Stomach (tissue), 9 donors: Measurements from ENCODE around the gene KLHL3. TPM values are rescaled to one million over a fixed set of nuclear protein-coding genes. Genes with fewer than 3 reads are reported as not detected.

Experiments
- DNase-seq, 2 donors: peaks; one replicate each; pipeline versions ENCODE4 v3.0.0 to v3.0.0-alpha.2; 2013 to 2019
- H3K27ac ChIP-seq, 5 donors: fragments of 200-600 bp in 4 of 5; sonication (generic) in 4 of 5; one replicate each; pipeline ENCODE4 v1.5.1; 2013 to 2019; ENCODE audit warnings: mild to moderate bottlenecking in 1 of 5, moderate library complexity in 1 of 5
- H3K27me3 ChIP-seq, 3 donors: fragments of 200-600 bp; sonication (generic); one replicate each; pipeline ENCODE4 v1.5.1; 2017 to 2019; ENCODE audit warnings: mixed run types in 1 of 3
- H3K36me3 ChIP-seq, 4 donors: fragments of 200-600 bp; sonication (generic); 1 replicate in 3 of 4; 2 replicates in 1 of 4; pipeline ENCODE4 v1.5.1; 2016 to 2019
- H3K4me1 ChIP-seq, 4 donors: fragments of 200-600 bp; sonication (generic); one replicate each; pipeline ENCODE4 v1.5.1; 2016 to 2019
- H3K4me3 ChIP-seq, 4 donors: fragments of 200-600 bp; sonication (generic) in 3 of 4; one replicate each; pipeline ENCODE4 v1.5.1; 2016 to 2019; ENCODE audit warnings: mild to moderate bottlenecking in 1 of 4
- H3K9me3 ChIP-seq, 4 donors: fragments of 200-600 bp; sonication (generic); one replicate each; pipeline ENCODE4 v1.5.1; 2016 to 2019
- EP300 ChIP-seq: sonication (generic); formaldehyde crosslinking; IDR thresholded peaks from one replicate; pipeline ENCODE4 v1.6.1; 2017; ENCODE audit warnings: antibody characterized with exemption
- POLR2A ChIP-seq, 4 donors: fragments of 450-650 bp; IDR thresholded peaks; one replicate each; pipeline ENCODE4 v1.6.1; 2016; ENCODE audit warnings: antibody characterized with exemption in 4 of 4, control low read depth in 2 of 4, mild to moderate bottlenecking in 1 of 4, moderate library complexity in 1 of 4
- POLR2AphosphoS5 ChIP-seq, 3 donors: sonication (generic); formaldehyde crosslinking; IDR thresholded peaks; one replicate each; pipeline ENCODE4 v1.6.1; 2016; ENCODE audit warnings: antibody characterized with exemption in 3 of 3
- WGBS, 5 donors: extraction: QIAGEN DNeasy Blood & Tissue Kit in 3 of 5; methylation state at CpG; one replicate each; pipeline versions ENCODE4 v1.1.5 to v1.1.7; 2013 to 2018; 5-methylcytosine and 5-hydroxymethylcytosine counted together
- intact Hi-C: fragments of 100-400 bp; cut with DNase I; formaldehyde crosslinking; loops from one replicate; pipeline ENCODE4 v1.15.1; 2023; ENCODE audit warnings: low total_unique reads
- polyA plus RNA-seq, 3 donors: library from polyadenylated mRNA; stranded (reverse); fragments of 200-250 nt; gene quantifications; one replicate each; pipeline ENCODE4 v1.2.3, GENCODE V29; 2013
- total RNA-seq, 5 donors: library from RNA; depleted of rRNA; stranded (reverse); fragments of >200 nt; gene quantifications; one replicate each; pipeline versions ENCODE4 v1.1.0 to v1.2.3, GENCODE V29; 2014 to 2016
- TF ChIP-seq, protein P1 (sequence below), 7 experiments: fragments of 450-650 bp in 4 of 7; fragments of 200-600 bp in 3 of 7; sonication (generic) in 3 of 7; IDR thresholded peaks; one replicate each; pipeline ENCODE4 v1.5.1; 2016 to 2019; ENCODE audit warnings: antibody characterized with exemption in 7 of 7, control low read depth in 2 of 7, mild to moderate bottlenecking in 1 of 7
- donor health status: healthy with polysubstance abuse.
- donor health status: Bipolar disorder and iron deficiency.
- donor health status: healthy.

The KLHL3 gene
- total and polyA plus RNA-seq, 8 donors: 0.50 to 20.4 (median 10.3) TPM

DNA sequence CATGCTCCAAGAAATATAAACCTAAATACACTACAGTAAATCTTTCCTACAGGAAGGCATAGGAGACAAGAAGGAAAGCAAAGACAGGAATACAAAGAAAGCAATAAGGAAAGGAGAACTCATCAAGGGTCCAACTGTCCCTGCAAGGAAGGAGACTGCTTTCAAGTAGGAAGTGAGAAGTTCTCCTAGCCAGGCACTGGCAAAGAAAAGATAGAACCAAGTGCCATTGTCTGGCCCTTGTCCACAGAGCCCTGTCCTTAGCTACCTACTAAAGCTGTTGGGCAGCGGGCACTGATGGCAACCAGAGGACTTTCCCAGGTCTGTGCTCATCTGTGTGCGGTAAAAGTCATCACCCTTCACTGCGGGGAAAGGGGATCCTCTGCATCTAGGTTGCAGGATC is 108.2 kb downstream of the KLHL3 start:
- Histone ChIP-seq H3K36me3 (peaks cover 0 to 8% (median 0%) of the 10 kb centered on the region in 4 donors), H3K4me1 (peaks cover 0 to 20% (median 11%) of the 10 kb centered on the region in 4 donors), H3K9me3 (no peaks in the 10 kb centered on the region), H3K27ac (peak overlapping the region in 1 of 5 donors; percentile 53), H3K27me3 (no peaks in the 10 kb centered on the region), H3K4me3 (no peak overlapping the region)
- WGBS, 5 donors: 82 to 92% (median 90%) methylated on average over 3 of the region's 3 CpGs
- TF ChIP-seq, protein P1, sequence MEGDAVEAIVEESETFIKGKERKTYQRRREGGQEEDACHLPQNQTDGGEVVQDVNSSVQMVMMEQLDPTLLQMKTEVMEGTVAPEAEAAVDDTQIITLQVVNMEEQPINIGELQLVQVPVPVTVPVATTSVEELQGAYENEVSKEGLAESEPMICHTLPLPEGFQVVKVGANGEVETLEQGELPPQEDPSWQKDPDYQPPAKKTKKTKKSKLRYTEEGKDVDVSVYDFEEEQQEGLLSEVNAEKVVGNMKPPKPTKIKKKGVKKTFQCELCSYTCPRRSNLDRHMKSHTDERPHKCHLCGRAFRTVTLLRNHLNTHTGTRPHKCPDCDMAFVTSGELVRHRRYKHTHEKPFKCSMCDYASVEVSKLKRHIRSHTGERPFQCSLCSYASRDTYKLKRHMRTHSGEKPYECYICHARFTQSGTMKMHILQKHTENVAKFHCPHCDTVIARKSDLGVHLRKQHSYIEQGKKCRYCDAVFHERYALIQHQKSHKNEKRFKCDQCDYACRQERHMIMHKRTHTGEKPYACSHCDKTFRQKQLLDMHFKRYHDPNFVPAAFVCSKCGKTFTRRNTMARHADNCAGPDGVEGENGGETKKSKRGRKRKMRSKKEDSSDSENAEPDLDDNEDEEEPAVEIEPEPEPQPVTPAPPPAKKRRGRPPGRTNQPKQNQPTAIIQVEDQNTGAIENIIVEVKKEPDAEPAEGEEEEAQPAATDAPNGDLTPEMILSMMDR (IDR thresholded peaks at IDR 0.05): no peak
- TF ChIP-seq POLR2A (IDR thresholded peaks at IDR 0.05): no peak
- TF ChIP-seq EP300: no peak
- TF ChIP-seq POLR2AphosphoS5 (IDR thresholded peaks at IDR 0.05): no peak
- intact Hi-C loops: no loop called here
- DNase-seq: no peak

DNA sequence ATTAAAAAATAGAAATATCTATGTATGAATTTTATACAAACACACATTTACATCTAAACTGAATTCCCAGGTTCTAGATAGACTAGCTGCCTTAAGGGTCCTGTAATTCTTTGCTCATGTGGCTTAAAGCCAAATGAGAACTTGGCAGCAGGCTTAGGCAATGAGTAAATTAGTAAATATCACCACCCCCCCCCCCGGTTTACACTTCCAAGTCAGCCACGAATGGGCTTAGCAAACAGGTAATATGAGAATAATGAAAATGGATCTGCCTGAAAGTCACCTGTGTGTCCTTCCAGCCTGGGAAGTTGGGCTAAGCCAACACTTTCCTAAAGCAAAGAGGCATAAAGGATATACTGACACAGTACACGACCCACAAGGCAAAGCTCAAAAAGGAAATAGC is 108.6 kb downstream of the KLHL3 start:
- Histone ChIP-seq H3K36me3 (peaks cover 0 to 8% (median 0%) of the 10 kb centered on the region in 4 donors), H3K4me3 (no peak overlapping the region), H3K9me3 (no peaks in the 10 kb centered on the region), H3K4me1 (peaks cover 0 to 24% (median 15%) of the 10 kb centered on the region in 4 donors), H3K27ac (peak overlapping the region in 1 of 5 donors; percentile 53), H3K27me3 (no peaks in the 10 kb centered on the region)
- 14 to 40% (median 27%) methylated on average over 3 of the region's 3 CpGs for WGBS, 5 donors
- TF ChIP-seq POLR2A (IDR thresholded peaks at IDR 0.05) (no peak), POLR2AphosphoS5 (IDR thresholded peaks at IDR 0.05) (no peak), EP300 (no peak)
- TF ChIP-seq, protein P1 (IDR thresholded peaks at IDR 0.05): no peak
- intact Hi-C loops: no loop called here
- peak in 1 of 2 donors; percentile 30 for DNase-seq

DNA sequence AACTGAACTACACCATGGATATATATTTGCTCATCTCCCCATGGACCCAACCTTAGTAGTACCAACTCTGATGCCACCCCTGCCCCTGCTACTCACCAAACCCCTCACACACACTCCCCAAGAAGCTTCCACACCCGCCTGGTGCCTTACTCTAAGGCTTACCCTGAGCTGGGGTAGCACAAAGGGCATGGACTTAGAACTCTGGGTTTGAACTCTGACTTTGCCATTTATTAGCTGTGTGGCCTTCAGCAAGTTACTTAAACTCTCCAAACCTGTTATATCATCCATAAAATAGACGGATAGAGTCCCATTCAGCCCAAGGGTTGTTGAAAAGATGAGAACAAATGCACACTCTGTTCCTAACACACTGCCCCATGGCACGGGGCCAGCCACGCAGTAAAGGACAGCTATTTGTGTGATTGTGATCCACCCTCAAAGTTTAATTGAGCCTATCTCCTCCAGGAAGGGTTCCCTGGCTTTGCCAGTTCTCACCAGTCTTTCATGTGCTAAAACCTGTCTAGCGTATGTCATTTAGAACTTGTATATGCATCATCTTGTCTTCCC is 111.0 kb downstream of the KLHL3 start:
- TF ChIP-seq EP300 (no peak), POLR2A (IDR thresholded peaks at IDR 0.05) (no peak), POLR2AphosphoS5 (IDR thresholded peaks at IDR 0.05) (no peak)
- TF ChIP-seq, protein P1 (IDR thresholded peaks at IDR 0.05): no peak
- 67 to 77% (median 72%) methylated on average over 5 of the region's 5 CpGs for WGBS, 5 donors
- DNase-seq: no peak
- no peak overlapping the region for H3K4me3 ChIP-seq
- H3K27ac ChIP-seq: no peak overlapping the region
- intact Hi-C loops: no loop called here
- no peaks in the 10 kb centered on the region for H3K9me3 ChIP-seq
- H3K4me1 ChIP-seq: peaks cover 0 to 19% (median 15%) of the 10 kb centered on the region in 4 donors
- H3K36me3 ChIP-seq: peaks cover 0 to 12% (median 3%) of the 10 kb centered on the region in 4 donors
- no peaks in the 10 kb centered on the region for H3K27me3 ChIP-seq

DNA sequence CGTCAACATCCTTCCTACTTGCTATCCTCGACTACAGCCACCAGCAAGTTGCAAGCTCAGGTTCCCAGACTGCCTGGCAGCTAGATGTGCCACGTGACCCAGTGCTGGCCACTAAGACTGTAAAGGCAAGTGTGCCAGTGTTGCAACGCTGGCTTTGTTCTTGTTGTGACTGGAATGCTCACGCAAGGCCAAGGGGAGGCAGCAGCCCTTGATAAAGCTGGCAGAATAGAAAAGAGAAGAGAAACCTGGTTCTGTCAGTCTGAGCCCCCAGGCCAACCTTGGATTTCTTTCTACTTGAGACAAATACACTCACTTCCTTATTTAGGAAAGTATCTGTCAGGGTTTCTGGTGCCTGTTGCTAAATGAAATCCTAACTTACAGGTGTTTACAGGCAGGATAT is 113.0 kb downstream of the KLHL3 start:
- H3K27ac ChIP-seq: peak overlapping the region in 3 of 5 donors; percentile 24 to 36 (median 32)
- 51 to 69% (median 58%) methylated on average over 5 of the region's 5 CpGs for WGBS, 5 donors
- no peaks in the 10 kb centered on the region for H3K9me3 ChIP-seq
- no peak overlapping the region for H3K4me3 ChIP-seq
- DNase-seq: peak; percentile 38 to 86
- peaks cover 0 to 17% (median 12%) of the 10 kb centered on the region in 4 donors for H3K4me1 ChIP-seq
- intact Hi-C loops: no loop called here
- TF ChIP-seq POLR2AphosphoS5 (IDR thresholded peaks at IDR 0.05): peak in 2 of 3 donors; percentile 25 to 43
- TF ChIP-seq POLR2A (IDR thresholded peaks at IDR 0.05): no peak
- TF ChIP-seq, protein P1 (IDR thresholded peaks at IDR 0.05): no peak
- H3K36me3 ChIP-seq: peaks cover 0 to 12% (median 3%) of the 10 kb centered on the region in 4 donors
- H3K27me3 ChIP-seq: no peaks in the 10 kb centered on the region
